H1 (cell line): ENCODE results near the gene PPP1R13B. TPM values are rescaled to one million over a fixed set of nuclear protein-coding genes. Genes with fewer than 3 reads are reported as not detected.

Source experiments
- TAF1 ChIP-seq: IDR thresholded peaks from 2 replicates; pipeline ENCODE4 v1.6.1; 2011; ENCODE audit warnings: mild to moderate bottlenecking, low read depth, low read length
- YY1 ChIP-seq: IDR thresholded peaks from 2 replicates; pipeline ENCODE4 v1.6.1; 2011; ENCODE audit warnings: low read depth, mild to moderate bottlenecking, low read length
- polyA plus RNA-seq, 7 experiments: library from polyadenylated mRNA; depleted of rRNA in 3 of 7; stranded (reverse) in 5 of 7; unstranded in 2 of 7; fragments of >200 nt in 5 of 7; fragments of 200-250 nt in 2 of 7; gene quantifications; 1 replicate in 5 of 7; 2 replicates in 1 of 7; 4 replicates in 1 of 7; pipeline versions ENCODE4 v1.2.1 to v1.2.3, GENCODE V29; 2011 to 2013; ENCODE audit warnings: missing spikeins in 2 of 7, mixed read lengths in 2 of 7
- total RNA-seq: library from RNA; stranded (reverse); fragmentation: NEBNext Ultra II Directional; extraction: Animal tissue kit (Norgen Biotek cat#: 25700); gene quantifications from 2 replicates; pipeline ENCODE4 v1.2.1, GENCODE V29; 2021
- TF ChIP-seq, protein P1 (sequence below): IDR thresholded peaks from 2 replicates; pipeline ENCODE4 v1.6.1; 2011; ENCODE audit warnings: low read length, improper control_type of control experiment

Gene PPP1R13B
- total and polyA plus RNA-seq, 2 of the 8 experiments (the other 6 are each of a cell fraction or from before 2014, with no cell fraction given), result 2.6 to 8.9 TPM

DNA sequence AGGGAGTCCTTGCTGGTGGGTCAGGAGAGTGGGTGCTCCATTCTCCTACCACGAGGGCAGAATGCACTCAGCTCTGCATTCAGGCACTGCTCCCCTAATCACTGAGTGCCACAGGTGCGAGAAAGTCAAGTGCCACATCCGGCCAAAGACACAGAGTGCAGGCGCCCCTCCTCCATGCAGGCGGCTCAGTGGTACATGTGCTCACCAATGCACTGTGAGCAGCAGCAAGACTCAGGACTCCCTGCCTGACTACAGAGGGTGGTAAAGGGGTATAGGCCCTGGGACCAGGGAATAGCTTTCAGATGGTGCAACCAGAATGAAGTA, 98.9 kb downstream of the PPP1R13B start (continued):
- TF ChIP-seq, protein P1, sequence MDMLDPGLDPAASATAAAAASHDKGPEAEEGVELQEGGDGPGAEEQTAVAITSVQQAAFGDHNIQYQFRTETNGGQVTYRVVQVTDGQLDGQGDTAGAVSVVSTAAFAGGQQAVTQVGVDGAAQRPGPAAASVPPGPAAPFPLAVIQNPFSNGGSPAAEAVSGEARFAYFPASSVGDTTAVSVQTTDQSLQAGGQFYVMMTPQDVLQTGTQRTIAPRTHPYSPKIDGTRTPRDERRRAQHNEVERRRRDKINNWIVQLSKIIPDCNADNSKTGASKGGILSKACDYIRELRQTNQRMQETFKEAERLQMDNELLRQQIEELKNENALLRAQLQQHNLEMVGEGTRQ, result no peak
- no peak for TF ChIP-seq TAF1
- no peak for TF ChIP-seq YY1
- TF ChIP-seq, all 59 proteins: peak for 0
